Adrenal gland (tissue), 5 donors: ENCODE data around the gene SERGEF.

Source experiments
- POLR2A ChIP-seq, 2 donors: fragments of 450-650 bp; IDR thresholded peaks; one replicate each; pipeline ENCODE4 v1.6.1; 2017; ENCODE audit warnings: antibody characterized with exemption in 2 of 2, mild to moderate bottlenecking in 2 of 2, moderate library complexity in 1 of 2
- TF ChIP-seq, protein P1 (sequence below), 6 experiments: fragments of 450-650 bp in 4 of 6; fragments of 200-600 bp in 2 of 6; sonication (generic) in 1 of 6; IDR thresholded peaks; 1 replicate in 5 of 6; 2 replicates in 1 of 6; pipeline versions ENCODE4 v1.5.1 to v1.8.0; 2016 to 2021; ENCODE audit warnings: antibody characterized with exemption in 6 of 6, mild to moderate bottlenecking in 2 of 6, moderate library complexity in 1 of 6
- donor health status: DM: no; HTN: no; CAD: no.

GRCh38 chr11:18027475-18027874 lies 14.6 kb upstream of the SERGEF start:
- TF ChIP-seq, protein P1, sequence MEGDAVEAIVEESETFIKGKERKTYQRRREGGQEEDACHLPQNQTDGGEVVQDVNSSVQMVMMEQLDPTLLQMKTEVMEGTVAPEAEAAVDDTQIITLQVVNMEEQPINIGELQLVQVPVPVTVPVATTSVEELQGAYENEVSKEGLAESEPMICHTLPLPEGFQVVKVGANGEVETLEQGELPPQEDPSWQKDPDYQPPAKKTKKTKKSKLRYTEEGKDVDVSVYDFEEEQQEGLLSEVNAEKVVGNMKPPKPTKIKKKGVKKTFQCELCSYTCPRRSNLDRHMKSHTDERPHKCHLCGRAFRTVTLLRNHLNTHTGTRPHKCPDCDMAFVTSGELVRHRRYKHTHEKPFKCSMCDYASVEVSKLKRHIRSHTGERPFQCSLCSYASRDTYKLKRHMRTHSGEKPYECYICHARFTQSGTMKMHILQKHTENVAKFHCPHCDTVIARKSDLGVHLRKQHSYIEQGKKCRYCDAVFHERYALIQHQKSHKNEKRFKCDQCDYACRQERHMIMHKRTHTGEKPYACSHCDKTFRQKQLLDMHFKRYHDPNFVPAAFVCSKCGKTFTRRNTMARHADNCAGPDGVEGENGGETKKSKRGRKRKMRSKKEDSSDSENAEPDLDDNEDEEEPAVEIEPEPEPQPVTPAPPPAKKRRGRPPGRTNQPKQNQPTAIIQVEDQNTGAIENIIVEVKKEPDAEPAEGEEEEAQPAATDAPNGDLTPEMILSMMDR (IDR thresholded peaks at IDR 0.05): no peak
- no peak for TF ChIP-seq POLR2A (IDR thresholded peaks at IDR 0.05)
